Spleen (tissue), 11 donors: ENCODE results near the gene ACY1. TPM values are rescaled to one million over a fixed set of nuclear protein-coding genes. Genes with fewer than 3 reads are reported as not detected.

Experiments
- DNase-seq: peaks from one replicate; pipeline ENCODE4 v3.0.0-alpha.2; 2020
- H3K27ac ChIP-seq, 8 donors: fragments of 200-600 bp; sonication (generic) in 7 of 8; 1 replicate in 4 of 8; 2 replicates in 4 of 8; pipeline versions ENCODE4 v1.5.0 to v1.8.0; 2016 to 2021; ENCODE audit warnings: inconsistent platforms in 4 of 8, mild to moderate bottlenecking in 4 of 8, moderate library complexity in 1 of 8
- H3K27me3 ChIP-seq, 7 donors: fragments of 200-600 bp; sonication (generic) in 6 of 7; replicated peaks in 1 of 7; 1 replicate in 4 of 7; 2 replicates in 3 of 7; pipeline versions ENCODE4 v1.5.0 to v1.8.0; 2016 to 2021; ENCODE audit warnings: inconsistent platforms in 3 of 7, mild to moderate bottlenecking in 1 of 7
- H3K36me3 ChIP-seq, 6 donors: fragments of 200-600 bp; sonication (generic) in 5 of 6; 1 replicate in 4 of 6; 2 replicates in 2 of 6; pipeline versions ENCODE4 v1.5.0 to v1.8.0; 2016 to 2021; ENCODE audit warnings: inconsistent platforms in 2 of 6
- H3K4me1 ChIP-seq, 6 donors: fragments of 200-600 bp; sonication (generic) in 5 of 6; 1 replicate in 3 of 6; 2 replicates in 3 of 6; pipeline versions ENCODE4 v1.5.0 to v1.8.0; 2016 to 2021; ENCODE audit warnings: inconsistent platforms in 3 of 6
- H3K4me3 ChIP-seq, 8 donors: fragments of 200-600 bp; sonication (generic) in 7 of 8; 1 replicate in 4 of 8; 2 replicates in 4 of 8; pipeline versions ENCODE4 v1.5.0 to v1.8.0; 2016 to 2021; ENCODE audit warnings: inconsistent platforms in 4 of 8, mild to moderate bottlenecking in 4 of 8, moderate library complexity in 2 of 8
- H3K9me3 ChIP-seq, 8 donors: fragments of 200-600 bp; sonication (generic) in 7 of 8; 1 replicate in 4 of 8; 2 replicates in 4 of 8; pipeline versions ENCODE4 v1.5.0 to v1.8.0; 2016 to 2021; ENCODE audit warnings: inconsistent platforms in 4 of 8
- CTCF ChIP-seq, 11 experiments: fragments of 200-600 bp in 7 of 11; fragments of 450-650 bp in 4 of 11; sonication (generic) in 4 of 11; IDR thresholded peaks in 8 of 11; conservative IDR thresholded peaks in 3 of 11; 1 replicate in 7 of 11; 2 replicates in 4 of 11; pipeline versions ENCODE4 v1.4.0 to v1.8.0; 2016 to 2021; ENCODE audit warnings: antibody characterized with exemption in 11 of 11, inconsistent platforms in 4 of 11, mild to moderate bottlenecking in 1 of 11
- POLR2A ChIP-seq, 3 donors: fragments of 450-650 bp; IDR thresholded peaks; one replicate each; pipeline ENCODE4 v1.5.1; 2017; ENCODE audit warnings: antibody characterized with exemption in 3 of 3, mild to moderate bottlenecking in 1 of 3
- POLR2AphosphoS5 ChIP-seq, 3 donors: sonication (generic); formaldehyde crosslinking; IDR thresholded peaks; one replicate each; pipeline ENCODE4 v1.5.1; 2017; ENCODE audit warnings: antibody characterized with exemption in 3 of 3
- WGBS, 5 donors: extraction: QIAGEN DNeasy Blood & Tissue Kit in 3 of 5; methylation state at CpG; one replicate each; pipeline versions ENCODE4 v1.1.5 to v1.1.7; 2013 to 2018; 5-methylcytosine and 5-hydroxymethylcytosine counted together
- intact Hi-C: fragments of 100-400 bp; cut with DNase I; formaldehyde crosslinking; loops from one replicate; pipeline ENCODE4 v1.15.0; 2023; ENCODE audit warnings: low total_unique reads
- polyA plus RNA-seq, 3 donors: library from polyadenylated mRNA; stranded (reverse); fragments of 200-250 nt; gene quantifications; one replicate each; pipeline ENCODE4 v1.2.1, GENCODE V29; 2013
- total RNA-seq, 7 donors: library from RNA; depleted of rRNA in 3 of 7; stranded (reverse); fragments of >200 nt in 3 of 7; fragmentation: NEBNext Ultra II Directional in 4 of 7; extraction: Animal tissue kit (Norgen Biotek cat#: 25700) in 4 of 7; gene quantifications; one replicate each; pipeline versions ENCODE4 v1.1.0 to v1.2.1, GENCODE V29; 2016 to 2021
- donor health status: healthy with polysubstance abuse.
- donor health status: DM: no; HTN: no; CAD: no; lungs with moderate emphysema.
- donor health status: DM: no; HTN: no; CAD: no.
- donor health status: Bipolar disorder and iron deficiency.
- donor health status: healthy.
- donor health status: DM: no; HTN: no; CAD: no.
- donor health status: DM: yes; HTN: yes; CAD: no.

Gene ACY1
- total and polyA plus RNA-seq, 10 donors = 16.7 to 31.1 (median 28.2) TPM

GRCh38 chr3:51966922-51967383, 16.4 kb upstream of the ACY1 start:
- peaks cover 0 to 77% (median 34%) of the 10 kb centered on the region in 6 donors for H3K4me1 ChIP-seq
- peaks cover 0 to 10% (median 0%) of the 10 kb centered on the region in 6 donors for H3K36me3 ChIP-seq
- H3K27ac ChIP-seq = peak overlapping the region in 7 of 8 donors; percentile 65 to 90 (median 87)
- no peak for DNase-seq
- peak overlapping the region; percentile 41 to 86 (median 56) for H3K4me3 ChIP-seq
- H3K27me3 ChIP-seq = peaks cover 0 to 18% (median 0%) of the 10 kb centered on the region in 7 donors
- no peak for TF ChIP-seq CTCF (IDR thresholded peaks at IDR 0.05 in 8 of 11, conservative IDR thresholded peaks at IDR 0.05 in 3 of 11)
- TF ChIP-seq POLR2AphosphoS5 (IDR thresholded peaks at IDR 0.05) = no peak
- TF ChIP-seq POLR2A (IDR thresholded peaks at IDR 0.05) = no peak
- WGBS, 5 donors = 6 to 27% (median 7%) methylated on average over 6 to 33 of the region's 33 CpGs
- no peaks in the 10 kb centered on the region for H3K9me3 ChIP-seq
- intact Hi-C loops = no loop called here

GRCh38 chr3:51967384-51968169, 15.8 kb upstream of the ACY1 start, which contains the start of gene PCBP4:
TSS of gene PCBP4 (minus strand) at chr3:51967454. CDS start at chr3:51961240, 6,214 bp downstream.
- no peak for DNase-seq

GRCh38 chr3:51968170-51968775, 15.1 kb upstream of the ACY1 start:
- intact Hi-C loops = no loop called here
- Histone ChIP-seq H3K4me1 (peaks cover 8 to 78% (median 40%) of the 10 kb centered on the region in 6 donors), H3K27ac (peak overlapping the region; percentile 60 to 90 (median 86)), H3K27me3 (peaks cover 0 to 18% (median 0%) of the 10 kb centered on the region in 7 donors), H3K36me3 (peaks cover 0 to 10% (median 0%) of the 10 kb centered on the region in 6 donors), H3K4me3 (peak overlapping the region; percentile 27 to 86 (median 56)), H3K9me3 (no peaks in the 10 kb centered on the region)
- DNase-seq = no peak
- WGBS, 5 donors = 19 to 29% (median 23%) methylated on average over 8 to 11 of the region's 11 CpGs
- no peak for TF ChIP-seq POLR2AphosphoS5 (IDR thresholded peaks at IDR 0.05)
- no peak for TF ChIP-seq POLR2A (IDR thresholded peaks at IDR 0.05)
- TF ChIP-seq CTCF (IDR thresholded peaks at IDR 0.05 in 8 of 11, conservative IDR thresholded peaks at IDR 0.05 in 3 of 11) = no peak

More at GRCh38 chr3:51967384-51968169, 15.8 kb upstream of the ACY1 start, which contains the start of gene PCBP4:
- peaks cover 0 to 18% (median 0%) of the 10 kb centered on the region in 7 donors for H3K27me3 ChIP-seq
- peak within 1 kb of the TSS; percentile 41 to 86 (median 56) for H3K4me3 ChIP-seq
- intact Hi-C loops = no loop called here
- TF ChIP-seq CTCF (IDR thresholded peaks at IDR 0.05 in 8 of 11, conservative IDR thresholded peaks at IDR 0.05 in 3 of 11) (no peak), POLR2AphosphoS5 (IDR thresholded peaks at IDR 0.05) (peak; percentile 37 to 72 (median 67)), POLR2A (IDR thresholded peaks at IDR 0.05) (no peak)
- WGBS, 5 donors = 1 to 3% (median 1%) methylated on average over 10 to 81 of the region's 90 CpGs
- H3K36me3 ChIP-seq = peaks cover 0 to 10% (median 0%) of the 10 kb centered on the region in 6 donors
- H3K9me3 ChIP-seq = no peaks in the 10 kb centered on the region
- peaks cover 1 to 77% (median 33%) of the 10 kb centered on the region in 6 donors for H3K4me1 ChIP-seq
- peak within 1 kb of the TSS; percentile 60 to 90 (median 86) for H3K27ac ChIP-seq
